HG03097 (cell line): ENCODE results near the gene PLA2G4B.

Experiments
- ATAC-seq: cut with Tn5 transposase; IDR thresholded peaks from one replicate; pipeline ENCODE4 v1.9.1; 2021; ENCODE audit not compliant: unreplicated experiment, low FRiP score

Gene PLA2G4B

GRCh38 chr15:41848631-41849030, 10.0 kb downstream of the PLA2G4B start:
- no peak for ATAC-seq

GRCh38 chr15:41849204-41849603, 10.6 kb downstream of the PLA2G4B start:
- no peak for ATAC-seq

GRCh38 chr15:41849861-41850260, 11.2 kb downstream of the PLA2G4B start:
- no peak for ATAC-seq

- ATAC-seq = no peak
Measured at GRCh38 chr15:41850482-41851166, 12.0 kb downstream of the PLA2G4B start.

- no peak for ATAC-seq
Measured at GRCh38 chr15:41851167-41851523, 12.5 kb downstream of the PLA2G4B start.

GRCh38 chr15:41851755-41852370, 13.2 kb downstream of the PLA2G4B start:
- no peak for ATAC-seq

GRCh38 chr15:41852736-41853590, 14.3 kb downstream of the PLA2G4B start:
- ATAC-seq = no peak

- ATAC-seq = no peak
Measured at GRCh38 chr15:41853831-41854230, 15.2 kb downstream of the PLA2G4B start.

GRCh38 chr15:41854443-41854842, 15.8 kb downstream of the PLA2G4B start:
- no peak for ATAC-seq

- ATAC-seq = no peak
Measured at GRCh38 chr15:41855261-41855961, 16.8 kb downstream of the PLA2G4B start.

- ATAC-seq = no peak
Measured at GRCh38 chr15:41856262-41856661, 17.6 kb downstream of the PLA2G4B start.

- ATAC-seq = no peak
Measured at GRCh38 chr15:41856716-41857115, 18.1 kb downstream of the PLA2G4B start.

- ATAC-seq = no peak
Measured at GRCh38 chr15:41857316-41857715, 18.7 kb downstream of the PLA2G4B start.

GRCh38 chr15:41858756-41859155, 20.1 kb downstream of the PLA2G4B start:
- ATAC-seq = no peak

- no peak for ATAC-seq
Measured at GRCh38 chr15:41860049-41860828, 21.6 kb downstream of the PLA2G4B start.

- no peak for ATAC-seq
Measured at GRCh38 chr15:41861736-41862356, 23.2 kb downstream of the PLA2G4B start.

GRCh38 chr15:41862515-41863116, 24.0 kb downstream of the PLA2G4B start:
- ATAC-seq = no peak

- no peak for ATAC-seq
Measured at GRCh38 chr15:41865490-41866055, 26.9 kb downstream of the PLA2G4B start.

- ATAC-seq = no peak
Measured at GRCh38 chr15:41866263-41866703, 27.6 kb downstream of the PLA2G4B start.
